Measurements from ENCODE around the gene C1orf210. TPM values are rescaled to one million over a fixed set of nuclear protein-coding genes. Genes with fewer than 3 reads are reported as not detected.

Gene C1orf210
- total and polyA plus RNA-seq, 2 of the 4 experiments (the other 2 are of a cell fraction), result not detected

GRCh38 chr1:43275826-43276620 is 9.4 kb downstream of the C1orf210 start:
- H2AK5ac ChIP-seq (ENCODE audit: low read depth, low read length), result no peak overlapping the region
- H3K9ac ChIP-seq (ENCODE audit: low read depth, low read length), result no peak overlapping the region
- ChIA-PET CTCF (no interaction called here), POLR2A (ENCODE audit: unreplicated experiment) (no interaction called here)
- BruUV-seq (replicated peaks), result no TSS peak
- no peak overlapping the region for H4K91ac ChIP-seq (ENCODE audit: insufficient read depth, low read depth, low read length)
- H3K27me3 ChIP-seq (ENCODE audit: control insufficient read depth, insufficient read depth, low read length), result peaks cover 17% of the 10 kb centered on the region
- TF ChIP-seq ELK1 (IDR thresholded peaks at IDR 0.05; ENCODE audit: borderline replicate concordance, low read depth, low read length) (no peak), MAFK (IDR thresholded peaks at IDR 0.05; ENCODE audit: low read depth, low read length) (no peak), RAD21 (IDR thresholded peaks at IDR 0.05; ENCODE audit: low read length) (no peak), CEBPB (IDR thresholded peaks at IDR 0.05; ENCODE audit: low read depth, low read length) (no peak), POLR2A (IDR thresholded peaks at IDR 0.05; ENCODE audit: low read depth, low read length) (no peak)
- no peak overlapping the region for H2BK15ac ChIP-seq (ENCODE audit: low read depth, low read length)
- no peak overlapping the region for H3K4me3 ChIP-seq (ENCODE audit: insufficient read depth, low read depth, low read length)
- ATAC-seq (ENCODE audit: low read depth) (no peak), DNase-seq (no peak)
- WGBS, 2 experiments (ENCODE audit: extremely low coverage in 2 of 2, insufficient read length in 1 of 2), result 76% methylated on average over 3 of the region's 12 CpGs; no CpG with 5 or more reads in 1 of the 2 experiments
- H3K4me2 ChIP-seq (ENCODE audit: low read depth, low read length), result no peak overlapping the region
- H2BK5ac ChIP-seq (ENCODE audit: low read depth, low read length, poor library complexity, severe bottlenecking), result no peak overlapping the region
- peak overlapping the region; percentile 8 for H2AFZ ChIP-seq (replicated peaks; ENCODE audit: low read length, poor library complexity)
- dilution Hi-C loops (cut with HindIII; ENCODE audit: low sequenced_read_pairs, unreplicated experiment), result no loop called here
- no peaks in the 10 kb centered on the region for H4K20me1 ChIP-seq (ENCODE audit: insufficient read depth, low read length)
- H3K4ac ChIP-seq (ENCODE audit: low read depth, low read length), result no peak overlapping the region
- no peak overlapping the region for H2BK120ac ChIP-seq (ENCODE audit: low read depth, low read length)
- H3K9me3 ChIP-seq (ENCODE audit: control insufficient read depth, insufficient read depth, low read length), result no peaks in the 10 kb centered on the region
- H4K8ac ChIP-seq (ENCODE audit: low read depth in 2 of 2, low read length in 2 of 2), result no peak overlapping the region
- no peak overlapping the region for H3K23ac ChIP-seq (ENCODE audit: low read depth, low read length)
- H2AK9ac ChIP-seq (replicated peaks; ENCODE audit: low read depth, low read length, poor library complexity), result no peak overlapping the region
- H3K4me1 ChIP-seq (ENCODE audit: control insufficient read depth, insufficient read depth, low read length), result 0 out of 2 replicates have a peak, but pooled peaks cover 3% of the 10 kb centered on the region
- no peak overlapping the region for H4K5ac ChIP-seq (ENCODE audit: low read depth, low read length)
- intact Hi-C loops (cut with micrococcal nuclease), result no loop called here
- no peak overlapping the region for H2BK20ac ChIP-seq (ENCODE audit: low read depth, low read length)
- in situ Hi-C loops (cut with MboI; ENCODE audit: low sequenced_read_pairs), result no loop called here
- no peaks in the 10 kb centered on the region; the same call in 1 of the 2 replicates for H3K9me1 ChIP-seq (ENCODE audit: insufficient read depth, low read length)
- no peak overlapping the region for H3K27ac ChIP-seq (ENCODE audit: insufficient read depth, low read length)
- no peak overlapping the region for H3K56ac ChIP-seq (ENCODE audit: extremely low read depth, insufficient read depth, low read length)
- H3K18ac ChIP-seq (ENCODE audit: low read depth, low read length), result no peak overlapping the region
- H3K79me1 ChIP-seq (ENCODE audit: low read depth in 1 of 2, low read length in 2 of 2), result no peaks in the 10 kb centered on the region
- H3K14ac ChIP-seq (replicated peaks; ENCODE audit: low read depth, low read length), result no peak overlapping the region
- H3K36me3 ChIP-seq (ENCODE audit: control insufficient read depth, insufficient read depth, low read length), result no peaks in the 10 kb centered on the region
